Osteoblast (primary cell): ENCODE results near the gene MAN1C1. TPM values are rescaled to one million over a fixed set of nuclear protein-coding genes. Genes with fewer than 3 reads are reported as not detected.

ENCODE experiments used
- DNase-seq: peaks from one replicate; pipeline ENCODE4 v3.0.0; 2011; ENCODE audit warnings: low spot score, mixed read lengths; ENCODE audit not compliant: insufficient read length; ENCODE audit errors: missing footprints
- H2AFZ ChIP-seq: 2 replicates; pipeline ENCODE4 v1.6.0; 2011; ENCODE audit warnings: mild to moderate bottlenecking, low read length
- H3K27ac ChIP-seq: 2 replicates; pipeline ENCODE4 v1.5.1; 2011; ENCODE audit warnings: mild to moderate bottlenecking, low read depth, low read length, moderate library complexity
- H3K27me3 ChIP-seq: 2 replicates; pipeline ENCODE4 v1.6.0; 2012; ENCODE audit warnings: mild to moderate bottlenecking, control low read depth, inconsistent platforms, low read length, moderate library complexity; ENCODE audit not compliant: insufficient read depth
- H3K36me3 ChIP-seq: 2 replicates; pipeline ENCODE4 v1.5.1; 2011; ENCODE audit warnings: mild to moderate bottlenecking, low read length, control low read depth, moderate library complexity; ENCODE audit not compliant: insufficient read depth
- H3K4me1 ChIP-seq: 2 replicates; pipeline ENCODE4 v1.5.1; 2011; ENCODE audit warnings: mild to moderate bottlenecking, low read length, control low read depth, moderate library complexity; ENCODE audit not compliant: insufficient read depth
- H3K4me2 ChIP-seq: 2 replicates; pipeline ENCODE4 v1.6.0; 2011; ENCODE audit warnings: mild to moderate bottlenecking, low read length; ENCODE audit not compliant: insufficient read depth
- H3K4me3 ChIP-seq: fragments of 200-600 bp; sonication (generic); 3 replicates; pipeline ENCODE4 v1.5.1; 2012; ENCODE audit warnings: mild to moderate bottlenecking, low read length, inconsistent platforms; ENCODE audit not compliant: insufficient read depth
- H3K79me2 ChIP-seq: 2 replicates; pipeline ENCODE4 v1.6.0; 2012; ENCODE audit warnings: mild to moderate bottlenecking, low read length, control low read depth, inconsistent platforms; ENCODE audit not compliant: insufficient read depth
- H3K9me3 ChIP-seq: 2 replicates; pipeline ENCODE4 v1.5.1; 2011; ENCODE audit warnings: low read depth, low read length, control low read depth
- H4K20me1 ChIP-seq: 2 replicates; pipeline ENCODE4 v1.6.0; 2012; ENCODE audit warnings: mild to moderate bottlenecking, low read length, control low read depth; ENCODE audit not compliant: insufficient read depth
- total RNA-seq: library from RNA; depleted of rRNA; stranded (reverse); fragments of >200 nt; gene quantifications from 2 replicates; pipeline ENCODE4 v1.2.3, GENCODE V29; 2012
- TF ChIP-seq, protein P1 (sequence below): IDR thresholded peaks from 2 replicates; pipeline ENCODE4 v1.5.1; 2011; ENCODE audit warnings: mild to moderate bottlenecking, low read depth, low read length, moderate library complexity; ENCODE audit errors: extremely low read depth

MAN1C1 gene
- total RNA-seq, 1 donor: 16.3 TPM

DNA sequence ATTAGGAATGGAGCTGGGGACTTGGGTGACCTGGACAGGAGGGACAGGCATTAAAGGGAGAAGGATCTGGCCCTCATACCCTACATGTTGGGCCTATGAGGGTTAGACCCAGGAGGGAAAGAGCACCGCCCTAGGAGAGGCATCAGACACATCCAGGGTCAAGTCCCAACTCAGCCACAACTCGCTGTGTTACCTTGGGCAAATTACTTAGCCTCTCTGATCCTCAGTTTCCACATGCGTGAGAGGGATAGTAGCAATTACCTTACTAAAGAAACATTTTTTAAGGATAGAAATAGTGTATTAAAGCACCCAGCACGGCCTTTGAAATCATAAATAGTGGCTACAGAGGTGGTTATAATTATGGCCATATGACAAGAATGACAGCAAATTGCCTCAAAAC is 163.3 kb downstream of the MAN1C1 start:
- no peaks in the 10 kb centered on the region for H3K9me3 ChIP-seq
- no peaks in the 10 kb centered on the region for H4K20me1 ChIP-seq
- no peak overlapping the region for H2AFZ ChIP-seq
- no peak for DNase-seq
- H3K4me2 ChIP-seq: no peak overlapping the region
- no peaks in the 10 kb centered on the region for H3K27me3 ChIP-seq
- no peaks in the 10 kb centered on the region for H3K4me1 ChIP-seq
- TF ChIP-seq, protein P1, sequence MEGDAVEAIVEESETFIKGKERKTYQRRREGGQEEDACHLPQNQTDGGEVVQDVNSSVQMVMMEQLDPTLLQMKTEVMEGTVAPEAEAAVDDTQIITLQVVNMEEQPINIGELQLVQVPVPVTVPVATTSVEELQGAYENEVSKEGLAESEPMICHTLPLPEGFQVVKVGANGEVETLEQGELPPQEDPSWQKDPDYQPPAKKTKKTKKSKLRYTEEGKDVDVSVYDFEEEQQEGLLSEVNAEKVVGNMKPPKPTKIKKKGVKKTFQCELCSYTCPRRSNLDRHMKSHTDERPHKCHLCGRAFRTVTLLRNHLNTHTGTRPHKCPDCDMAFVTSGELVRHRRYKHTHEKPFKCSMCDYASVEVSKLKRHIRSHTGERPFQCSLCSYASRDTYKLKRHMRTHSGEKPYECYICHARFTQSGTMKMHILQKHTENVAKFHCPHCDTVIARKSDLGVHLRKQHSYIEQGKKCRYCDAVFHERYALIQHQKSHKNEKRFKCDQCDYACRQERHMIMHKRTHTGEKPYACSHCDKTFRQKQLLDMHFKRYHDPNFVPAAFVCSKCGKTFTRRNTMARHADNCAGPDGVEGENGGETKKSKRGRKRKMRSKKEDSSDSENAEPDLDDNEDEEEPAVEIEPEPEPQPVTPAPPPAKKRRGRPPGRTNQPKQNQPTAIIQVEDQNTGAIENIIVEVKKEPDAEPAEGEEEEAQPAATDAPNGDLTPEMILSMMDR: no peak
- H3K36me3 ChIP-seq: no peaks in the 10 kb centered on the region
- no peak overlapping the region for H3K27ac ChIP-seq
- H3K4me3 ChIP-seq: no peak overlapping the region
- no peaks in the 10 kb centered on the region for H3K79me2 ChIP-seq

DNA sequence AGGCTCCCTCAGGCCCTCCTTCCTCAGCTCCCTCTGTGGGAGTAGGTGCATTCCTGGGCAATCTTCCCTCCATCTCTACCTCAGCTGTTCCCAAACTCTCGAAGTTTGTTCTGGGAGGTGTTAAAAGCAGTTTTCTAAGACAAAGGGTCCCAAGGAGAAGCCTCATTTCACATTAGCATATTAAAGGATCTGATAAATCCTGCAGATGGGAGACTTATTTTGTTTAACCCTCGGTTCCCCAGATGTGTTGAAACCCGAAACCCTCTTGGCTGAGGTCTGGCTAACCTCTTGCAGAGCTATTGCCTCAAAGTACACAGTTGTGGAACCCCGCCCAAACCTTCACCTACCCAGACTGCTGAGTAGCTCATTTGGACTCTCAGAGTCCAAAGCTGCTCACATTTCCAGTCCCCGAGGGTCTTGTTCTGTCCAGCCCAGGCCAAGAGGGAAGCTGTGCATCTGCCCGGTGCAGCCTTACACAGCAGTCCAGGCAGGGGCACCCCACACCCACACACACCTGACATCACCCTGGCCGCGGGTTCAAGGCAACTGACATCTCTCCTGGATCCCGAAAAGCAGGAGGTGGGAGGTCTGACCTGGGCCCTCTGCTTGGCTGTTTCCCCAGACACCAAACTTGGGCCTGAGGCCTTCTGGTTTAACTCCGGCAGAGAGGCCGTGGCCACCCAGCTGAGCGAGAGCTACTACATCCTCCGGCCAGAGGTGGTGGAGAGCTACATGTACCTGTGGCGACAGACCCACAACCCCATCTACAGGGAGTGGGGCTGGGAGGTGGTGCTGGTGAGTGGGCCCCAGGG is 163.9 kb downstream of the MAN1C1 start:
- peak; percentile 58 for DNase-seq
- no peaks in the 10 kb centered on the region for H3K36me3 ChIP-seq

DNA sequence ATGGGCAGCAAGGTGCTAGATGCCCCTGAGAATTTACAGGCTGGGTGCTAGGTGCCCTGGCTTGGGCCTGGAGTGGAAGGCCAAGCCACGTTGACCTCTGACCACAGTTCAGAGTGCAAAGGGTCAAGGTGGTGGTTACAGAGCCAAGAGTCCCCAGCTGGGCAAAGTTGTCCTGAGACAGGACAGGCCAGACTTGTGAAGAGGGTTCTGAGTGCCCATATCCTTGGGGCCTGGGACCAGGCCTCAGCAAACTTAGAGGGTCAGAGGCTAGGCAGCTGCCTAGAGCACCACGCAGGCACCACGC is 164.5 kb downstream of the MAN1C1 start:
- no peak overlapping the region for H2AFZ ChIP-seq
- H3K27me3 ChIP-seq: no peaks in the 10 kb centered on the region
- DNase-seq: peak; percentile 61
- no peaks in the 10 kb centered on the region for H3K4me1 ChIP-seq
- TF ChIP-seq, protein P1: no peak
- H3K4me2 ChIP-seq: no peak overlapping the region
- no peaks in the 10 kb centered on the region for H4K20me1 ChIP-seq
- H3K4me3 ChIP-seq: no peak overlapping the region
- H3K36me3 ChIP-seq: no peaks in the 10 kb centered on the region
- no peak overlapping the region for H3K27ac ChIP-seq
- no peaks in the 10 kb centered on the region for H3K9me3 ChIP-seq
- H3K79me2 ChIP-seq: no peaks in the 10 kb centered on the region

More for the DNA sequence above, 163.9 kb downstream of the MAN1C1 start:
- TF ChIP-seq, protein P1: no peak
- Histone ChIP-seq H3K79me2 (no peaks in the 10 kb centered on the region), H3K4me2 (no peak overlapping the region), H4K20me1 (no peaks in the 10 kb centered on the region), H3K27ac (no peak overlapping the region), H3K4me1 (no peaks in the 10 kb centered on the region), H3K4me3 (no peak overlapping the region), H3K9me3 (no peaks in the 10 kb centered on the region), H3K27me3 (no peaks in the 10 kb centered on the region), H2AFZ (no peak overlapping the region)

DNA sequence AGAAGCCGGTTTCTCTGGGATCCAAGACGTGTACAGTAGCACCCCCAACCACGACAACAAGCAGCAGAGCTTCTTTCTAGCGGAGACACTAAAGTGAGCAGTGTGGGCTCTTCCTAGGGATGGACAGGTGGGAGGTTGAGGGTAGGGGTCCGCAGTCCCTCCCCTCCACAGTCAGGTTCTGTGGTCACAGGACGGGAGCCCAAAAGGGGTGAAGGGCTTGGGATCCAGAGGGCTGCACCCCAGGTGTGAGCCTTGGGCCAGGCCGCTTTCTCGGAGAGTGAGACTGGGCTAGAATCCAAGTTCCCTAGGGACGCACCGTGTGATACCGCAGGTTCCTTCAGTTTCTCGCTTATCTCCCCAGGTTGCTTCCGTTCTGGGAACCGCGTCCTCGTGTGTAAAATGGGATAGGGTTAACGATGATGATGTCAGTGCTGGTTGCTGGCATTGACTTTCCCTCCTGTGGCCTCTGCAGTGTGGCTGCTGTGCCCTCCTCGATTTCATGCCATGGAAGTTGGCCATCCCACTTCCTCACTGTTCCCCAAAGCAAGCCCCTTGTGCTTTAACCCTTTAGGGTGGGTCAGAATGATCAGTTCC is 166.1 kb downstream of the MAN1C1 start:
- Histone ChIP-seq H3K27me3 (no peaks in the 10 kb centered on the region), H3K36me3 (no peaks in the 10 kb centered on the region), H3K4me2 (no peak overlapping the region), H3K4me3 (no peak overlapping the region), H2AFZ (no peak overlapping the region), H3K9me3 (no peaks in the 10 kb centered on the region), H4K20me1 (no peaks in the 10 kb centered on the region), H3K27ac (no peak overlapping the region), H3K79me2 (no peaks in the 10 kb centered on the region), H3K4me1 (peaks cover 11% of the 10 kb centered on the region)
- TF ChIP-seq, protein P1: no peak
- peak; percentile 81 for DNase-seq
